Endothelial cell of umbilical vein (primary cell): ENCODE results near the gene GALNT14. TPM values are rescaled to one million over a fixed set of nuclear protein-coding genes. Genes with fewer than 3 reads are reported as not detected.

ENCODE experiments used
- BruUV-seq: library from RNA; stranded (reverse); fragments of 400-500 nt; replicated peaks from 2 replicates; lab custom pipeline; 2021; lab: Mats Ljungman, UMichigan
- CTCF ChIA-PET: fragments of 300-600, 350-600 bp; sonication (Branson Sonifier 250); formaldehyde crosslinking; loops from one replicate; lab custom pipeline; 2021; ENCODE audit warnings: antibody characterized with exemption, inconsistent platforms; lab: Charles Lee
- POLR2A ChIA-PET: fragments of 300-600, 350-600 bp; sonication (Branson Sonifier 250); formaldehyde crosslinking; loops from one replicate; lab custom pipeline; 2021; ENCODE audit warnings: antibody characterized with exemption, inconsistent platforms; lab: Charles Lee
- DNase-seq: peaks from one replicate; pipeline ENCODE4 v3.0.0-alpha.2; 2011; ENCODE audit warnings: low read depth, low spot score
- FAIRE-seq: peaks from 2 replicates; lab custom pipeline; 2011; peaks lifted over from hg19 to GRCh38; lab: Jason Lieb, UNC
- H2AFZ ChIP-seq: 2 replicates; pipeline ENCODE4 v1.6.0; 2012; ENCODE audit warnings: low read depth, low read length, control low read depth, inconsistent platforms
- H3K27ac ChIP-seq: 2 replicates; pipeline ENCODE4 v1.5.1; 2011; ENCODE audit warnings: low read depth, mild to moderate bottlenecking, control low read depth, low read length, moderate library complexity; ENCODE audit not compliant: insufficient read depth
- H3K27me3 ChIP-seq, 2 experiments: 2 replicates each; pipeline versions ENCODE4 v1.6.0 to v1.6.1; 2011; ENCODE audit warnings: low read length in 2 of 2, mixed read lengths in 1 of 2; ENCODE audit not compliant: control insufficient read depth in 2 of 2, insufficient read depth in 2 of 2
- H3K36me3 ChIP-seq, 2 experiments: 2 replicates in 1 of 2; 3 replicates in 1 of 2; pipeline ENCODE4 v1.5.1; 2011; ENCODE audit warnings: low read length in 2 of 2, mild to moderate bottlenecking in 1 of 2, moderate library complexity in 1 of 2; ENCODE audit not compliant: control insufficient read depth in 2 of 2, insufficient read depth in 2 of 2; ENCODE audit errors: extremely low read depth in 1 of 2
- H3K4me1 ChIP-seq: 3 replicates; pipeline ENCODE4 v1.5.1; 2011; ENCODE audit warnings: mild to moderate bottlenecking, low read length; ENCODE audit not compliant: control insufficient read depth, insufficient read depth; ENCODE audit errors: extremely low read depth
- H3K4me2 ChIP-seq: 2 replicates; pipeline ENCODE4 v1.6.1; 2011; ENCODE audit warnings: low read length, control low read depth, mixed read lengths; ENCODE audit not compliant: insufficient read depth
- H3K4me3 ChIP-seq, 3 experiments: fragments of 200-600 bp in 1 of 3; sonication (generic), shearing (Covaris generic) in 1 of 3; replicated peaks in 1 of 3; 2 replicates each; pipeline ENCODE4 v1.5.1; 2011 to 2016; ENCODE audit warnings: control low read depth in 3 of 3, low read length in 3 of 3, mild to moderate bottlenecking in 2 of 3, inconsistent platforms in 1 of 3, low read depth in 1 of 3, moderate library complexity in 1 of 3; ENCODE audit not compliant: insufficient read depth in 1 of 3
- H3K79me2 ChIP-seq: 2 replicates; pipeline ENCODE4 v1.6.0; 2012; ENCODE audit warnings: low read length, inconsistent platforms; ENCODE audit not compliant: control insufficient read depth, insufficient read depth
- H3K9ac ChIP-seq: replicated peaks from 2 replicates; pipeline ENCODE3; 2011; ENCODE audit warnings: low read length, control low read depth; ENCODE audit not compliant: insufficient read depth; ENCODE audit errors: extremely low read depth
- H3K9me1 ChIP-seq: replicated peaks from 3 replicates; pipeline ENCODE4 v1.6.0; 2011; ENCODE audit warnings: mild to moderate bottlenecking, low read length; ENCODE audit not compliant: control insufficient read depth, insufficient read depth; ENCODE audit errors: extremely low read depth
- H3K9me3 ChIP-seq: replicated peaks from 2 replicates; pipeline ENCODE4 v1.5.1; 2012; ENCODE audit warnings: low read length, inconsistent platforms; ENCODE audit not compliant: control insufficient read depth, insufficient read depth
- H4K20me1 ChIP-seq: replicated peaks from 2 replicates; pipeline ENCODE3; 2011; ENCODE audit warnings: mild to moderate bottlenecking, low read length; ENCODE audit not compliant: control insufficient read depth, insufficient read depth; ENCODE audit errors: extremely low read depth
- EZH2 ChIP-seq: IDR thresholded peaks from 2 replicates; pipeline ENCODE4 v1.6.1; 2012; ENCODE audit warnings: borderline replicate concordance, low read depth, mild to moderate bottlenecking, moderate library complexity, low read length, inconsistent platforms; ENCODE audit not compliant: severe bottlenecking
- FOS ChIP-seq: IDR thresholded peaks from 2 replicates; pipeline ENCODE4 v1.6.1; 2011; ENCODE audit warnings: mild to moderate bottlenecking, low read length, moderate library complexity, borderline replicate concordance; ENCODE audit not compliant: insufficient read depth
- GATA2 ChIP-seq: IDR thresholded peaks from 2 replicates; pipeline ENCODE4 v1.7.0; 2011; ENCODE audit warnings: low read depth, mild to moderate bottlenecking, moderate library complexity, mixed read lengths, low read length; ENCODE audit not compliant: insufficient read length, insufficient read depth
- JUN ChIP-seq: IDR thresholded peaks from 2 replicates; pipeline ENCODE4 v1.6.1; 2011; ENCODE audit warnings: borderline replicate concordance, low read depth; ENCODE audit not compliant: insufficient read length, insufficient read depth
- MYC ChIP-seq: IDR thresholded peaks from one replicate; pipeline ENCODE4 v1.6.1; 2011; ENCODE audit warnings: mild to moderate bottlenecking, low read depth, low read length
- POLR2A ChIP-seq: IDR thresholded peaks from 2 replicates; pipeline ENCODE4 v1.6.1; 2012; ENCODE audit warnings: low read depth, mild to moderate bottlenecking, control low read depth, low read length
- POLR2AphosphoS5 ChIP-seq: IDR thresholded peaks from 2 replicates; pipeline ENCODE4 v1.6.1; 2012; ENCODE audit warnings: low read depth, mild to moderate bottlenecking, control low read depth, low read length, moderate library complexity; ENCODE audit not compliant: insufficient read depth
- dilution Hi-C: fragments of 300-500 bp; cut with MboI; formaldehyde crosslinking; loops from one replicate; pipeline ENCODE4 v1.15.0; 2019; ENCODE audit warnings: low sequenced_read_pairs; ENCODE audit not compliant: extremely low pct_ligation_motif_present
- intact Hi-C: fragments of 100-400 bp; cut with micrococcal nuclease; formaldehyde crosslinking; loops from one replicate; pipeline ENCODE4 v1.10.0; 2022
- polyA plus RNA-seq, 4 experiments: library from polyadenylated mRNA; depleted of rRNA in 3 of 4; stranded (reverse) in 3 of 4; unstranded in 1 of 4; fragments of >200 nt; gene quantifications; 2 replicates each; pipeline versions ENCODE4 v1.2.1 to v1.2.3, GENCODE V29; 2011 to 2012; ENCODE audit warnings: missing spikeins in 1 of 4
- total RNA-seq: library from RNA; stranded (reverse); gene quantifications from 2 replicates; pipeline ENCODE4 v1.2.3, GENCODE V29; 2021
- TF ChIP-seq, protein P1 (sequence below): IDR thresholded peaks from 2 replicates; pipeline ENCODE4 v1.6.1; 2011; ENCODE audit not compliant: insufficient read depth, insufficient read length
- TF ChIP-seq, protein P2 (sequence below), 2 donors: IDR thresholded peaks; 1 replicate in 1 of 2; 2 replicates in 1 of 2; pipeline ENCODE4 v1.5.1; 2011; ENCODE audit warnings: low read length in 2 of 2, mild to moderate bottlenecking in 2 of 2, moderate library complexity in 2 of 2, control low read depth in 1 of 2, inconsistent platforms in 1 of 2, low read depth in 1 of 2; ENCODE audit not compliant: insufficient read depth in 1 of 2; ENCODE audit errors: extremely low read depth in 1 of 2

Gene GALNT14
- total and polyA plus RNA-seq, 2 donors (not counting 3 experiments of a cell fraction or from before 2014, with no cell fraction given), result 0.04 to 0.40 TPM

DNA sequence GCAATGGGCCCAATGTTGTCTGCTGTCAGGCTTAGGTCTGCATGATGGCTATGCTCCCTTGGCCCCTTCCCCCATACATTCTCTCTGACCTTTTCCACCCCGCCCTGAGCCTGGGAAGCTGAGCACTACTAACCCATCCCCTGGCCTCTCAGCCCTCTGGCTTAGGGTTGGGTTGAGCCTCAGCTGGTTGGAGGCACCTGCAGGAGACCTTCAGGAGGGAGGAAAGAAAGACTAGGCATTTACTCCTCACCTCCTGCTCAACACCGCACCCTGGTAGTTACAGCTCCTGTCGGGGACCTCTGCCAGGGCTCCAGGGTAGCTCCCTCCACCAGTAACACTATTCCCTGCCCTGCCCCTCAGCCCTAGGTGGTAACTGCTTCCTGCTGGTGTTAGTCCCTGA, 80.5 kb downstream of the GALNT14 start:
- Histone ChIP-seq H3K27me3 (no peaks in the 10 kb centered on the region), H4K20me1 (no peaks in the 10 kb centered on the region), H3K9me3 (no peaks in the 10 kb centered on the region), H3K9me1 (no peaks in the 10 kb centered on the region), H3K4me3 (no peak overlapping the region), H3K79me2 (no peaks in the 10 kb centered on the region), H3K9ac (no peak overlapping the region), H3K4me1 (no peaks in the 10 kb centered on the region), H2AFZ (no peak overlapping the region), H3K4me2 (no peak overlapping the region), H3K36me3 (no peaks in the 10 kb centered on the region), H3K27ac (no peak overlapping the region)
- FAIRE-seq (no peak), DNase-seq (no peak)
- no TSS peak for BruUV-seq
- intact Hi-C loops (no loop called here), dilution Hi-C loops (no loop called here)
- ChIA-PET POLR2A (no interaction called here), CTCF (no interaction called here)
- TF ChIP-seq, protein P1, sequence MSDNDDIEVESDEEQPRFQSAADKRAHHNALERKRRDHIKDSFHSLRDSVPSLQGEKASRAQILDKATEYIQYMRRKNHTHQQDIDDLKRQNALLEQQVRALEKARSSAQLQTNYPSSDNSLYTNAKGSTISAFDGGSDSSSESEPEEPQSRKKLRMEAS, result no peak
- TF ChIP-seq, protein P2, sequence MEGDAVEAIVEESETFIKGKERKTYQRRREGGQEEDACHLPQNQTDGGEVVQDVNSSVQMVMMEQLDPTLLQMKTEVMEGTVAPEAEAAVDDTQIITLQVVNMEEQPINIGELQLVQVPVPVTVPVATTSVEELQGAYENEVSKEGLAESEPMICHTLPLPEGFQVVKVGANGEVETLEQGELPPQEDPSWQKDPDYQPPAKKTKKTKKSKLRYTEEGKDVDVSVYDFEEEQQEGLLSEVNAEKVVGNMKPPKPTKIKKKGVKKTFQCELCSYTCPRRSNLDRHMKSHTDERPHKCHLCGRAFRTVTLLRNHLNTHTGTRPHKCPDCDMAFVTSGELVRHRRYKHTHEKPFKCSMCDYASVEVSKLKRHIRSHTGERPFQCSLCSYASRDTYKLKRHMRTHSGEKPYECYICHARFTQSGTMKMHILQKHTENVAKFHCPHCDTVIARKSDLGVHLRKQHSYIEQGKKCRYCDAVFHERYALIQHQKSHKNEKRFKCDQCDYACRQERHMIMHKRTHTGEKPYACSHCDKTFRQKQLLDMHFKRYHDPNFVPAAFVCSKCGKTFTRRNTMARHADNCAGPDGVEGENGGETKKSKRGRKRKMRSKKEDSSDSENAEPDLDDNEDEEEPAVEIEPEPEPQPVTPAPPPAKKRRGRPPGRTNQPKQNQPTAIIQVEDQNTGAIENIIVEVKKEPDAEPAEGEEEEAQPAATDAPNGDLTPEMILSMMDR (IDR thresholded peaks at IDR 0.05; ENCODE audit: extremely low read depth in 1 of 2, insufficient read depth in 1 of 2, low read depth in 1 of 2, low read length in 2 of 2), result no peak
- TF ChIP-seq JUN, result no peak

DNA sequence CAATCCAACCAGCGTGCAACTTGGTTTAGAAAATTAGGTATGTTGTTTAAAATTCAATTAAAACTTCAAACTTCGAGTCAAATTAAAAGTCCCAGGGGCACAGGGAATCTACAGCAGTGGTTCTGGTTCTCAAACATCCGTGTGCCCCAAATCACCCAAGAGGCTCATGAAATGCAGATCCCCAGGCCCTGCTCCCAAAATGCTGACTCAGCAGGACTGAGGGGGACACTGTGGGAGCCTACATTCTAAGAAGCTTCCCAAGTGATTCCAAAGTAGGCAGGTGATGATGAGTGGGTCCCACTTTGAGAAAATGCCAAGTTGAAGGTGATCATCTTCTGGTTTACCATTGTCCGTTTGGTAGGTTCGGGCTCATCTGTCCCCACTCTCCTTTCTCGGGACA, 82.3 kb downstream of the GALNT14 start:
- no peaks in the 10 kb centered on the region for H4K20me1 ChIP-seq
- no peaks in the 10 kb centered on the region for H3K36me3 ChIP-seq
- H3K9me3 ChIP-seq, result no peaks in the 10 kb centered on the region
- no peaks in the 10 kb centered on the region for H3K9me1 ChIP-seq
- no peak for TF ChIP-seq FOS
- TF ChIP-seq POLR2AphosphoS5, result no peak
- TF ChIP-seq, protein P1, result no peak
- no peak for TF ChIP-seq JUN
- TF ChIP-seq EZH2, result no peak
- TF ChIP-seq, protein P2 (IDR thresholded peaks at IDR 0.05; ENCODE audit: extremely low read depth in 1 of 2, insufficient read depth in 1 of 2, low read depth in 1 of 2, low read length in 2 of 2), result no peak
- TF ChIP-seq GATA2, result no peak
- no peak for TF ChIP-seq MYC
- no peak for TF ChIP-seq POLR2A
- H3K27me3 ChIP-seq, result no peaks in the 10 kb centered on the region
- no peak overlapping the region for H3K4me2 ChIP-seq
- dilution Hi-C loops, result no loop called here
- CTCF ChIA-PET, result no interaction called here
- H3K79me2 ChIP-seq, result no peaks in the 10 kb centered on the region
- FAIRE-seq (no peak), DNase-seq (no peak)
- no peaks in the 10 kb centered on the region for H3K4me1 ChIP-seq
- no peak overlapping the region for H3K27ac ChIP-seq
- BruUV-seq, result no TSS peak
- POLR2A ChIA-PET, result no interaction called here
- H3K9ac ChIP-seq, result no peak overlapping the region
- intact Hi-C loops, result no loop called here
- no peak overlapping the region for H3K4me3 ChIP-seq
- H2AFZ ChIP-seq, result no peak overlapping the region
